NOMO-1 (cell line): Measurements from ENCODE around the gene GGT1.
"Not testable (repeated sequence)": the region's sequence is repeated elsewhere in the genome, so short reads cannot be mapped to it uniquely, and the experiment has no call there.

Source experiments
- DNase-seq, 2 experiments: peaks; one replicate each; lab custom pipeline; 2025; ENCODE audit not compliant: unreplicated experiment in 2 of 2; lab: John Stamatoyannopoulos, UW

The GGT1 gene

DNA sequence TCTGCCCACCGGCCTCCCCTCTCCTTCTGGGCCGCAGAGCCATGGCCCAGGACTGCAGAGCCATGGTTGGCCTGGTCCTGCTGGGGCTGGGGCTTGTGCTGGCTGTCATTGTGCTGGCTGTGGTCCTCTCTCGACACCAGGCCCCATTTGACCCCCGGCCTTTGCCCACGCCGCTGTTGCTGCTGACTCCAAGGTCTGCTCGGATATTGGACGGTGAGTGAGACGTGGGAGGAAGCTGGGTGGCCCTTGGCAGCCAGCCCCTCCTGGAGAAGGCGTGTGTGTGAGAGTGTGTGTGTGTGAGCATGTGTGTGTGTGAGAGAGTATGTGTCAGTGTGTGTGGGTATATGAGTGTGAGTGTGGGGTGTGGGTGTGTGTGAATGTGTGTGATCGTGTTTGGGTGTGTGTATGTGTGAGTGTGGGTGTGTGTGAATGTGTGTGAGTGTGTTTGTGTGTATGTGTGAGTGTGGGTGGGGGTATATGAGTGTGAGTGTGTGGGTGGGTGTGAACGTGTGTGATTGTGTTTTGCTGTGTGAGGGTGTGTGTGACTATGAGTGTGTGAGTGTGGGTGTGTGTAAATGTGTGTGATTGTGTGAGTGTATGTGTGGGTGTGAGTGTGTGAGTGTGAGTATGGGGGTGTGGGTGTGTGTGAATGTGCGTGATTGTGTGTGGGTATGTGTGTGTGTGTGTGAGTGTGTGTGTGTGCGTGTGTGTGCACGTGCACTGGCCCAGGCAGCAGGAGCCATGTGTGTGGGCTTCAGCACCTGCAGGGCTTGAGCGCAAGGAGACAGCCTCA is 30.4 kb downstream of the GGT1 start:
- not testable (repeated sequence) for DNase-seq

DNA sequence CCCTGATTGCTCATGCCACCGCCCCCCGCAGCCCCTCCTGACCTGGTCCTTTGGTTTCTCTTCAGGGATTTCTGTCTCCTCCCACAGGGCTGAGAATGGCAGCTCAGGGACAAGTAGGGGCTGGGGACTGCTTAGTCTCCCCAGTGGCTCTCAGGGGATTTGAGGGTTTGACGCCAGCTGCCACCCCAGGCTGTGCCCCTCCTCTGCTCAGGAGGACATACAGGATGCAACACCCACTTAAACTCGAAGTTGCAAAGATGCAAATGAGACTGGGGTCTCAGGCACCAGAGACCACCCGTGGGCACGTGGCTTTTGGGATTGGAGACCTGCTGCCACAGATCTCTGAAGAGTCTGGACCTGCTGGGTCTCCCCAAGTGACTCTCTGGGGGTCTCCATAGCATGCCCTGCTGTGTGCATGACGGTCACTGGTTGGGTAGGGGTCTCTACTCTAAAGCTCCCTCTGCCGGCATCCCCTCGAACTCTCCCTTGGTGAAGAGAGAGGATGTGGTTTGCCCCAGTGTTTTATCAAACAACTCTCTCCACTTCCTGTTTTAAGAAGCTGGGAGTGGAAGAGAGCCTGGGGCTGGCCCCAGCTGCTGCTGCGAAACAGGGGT is 31.9 kb downstream of the GGT1 start:
- not testable (repeated sequence) for DNase-seq

DNA sequence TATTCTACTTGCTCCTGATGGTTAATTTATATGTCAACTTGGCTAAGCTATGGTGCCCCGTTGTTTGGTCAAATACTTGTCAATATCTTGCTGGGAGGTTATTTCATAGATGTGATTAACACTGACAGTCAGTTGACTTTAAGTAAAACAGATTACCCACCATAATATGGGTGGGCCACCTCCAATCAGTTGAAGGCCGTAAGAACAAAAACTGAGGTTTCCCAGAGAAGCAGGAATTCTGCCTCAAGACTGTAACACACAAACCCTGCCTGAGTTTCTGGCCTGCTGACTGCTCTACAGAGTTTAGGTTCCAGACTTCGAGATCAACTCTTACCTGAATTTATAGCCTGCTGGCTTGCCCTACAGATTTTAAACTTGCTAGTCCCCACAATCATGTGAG is 33.5 kb downstream of the GGT1 start:
- not testable (repeated sequence) for DNase-seq

- DNase-seq, result not testable (repeated sequence)
Observed at GRCh38 chr22:24642307-24642706, 39.3 kb downstream of the GGT1 start.

GRCh38 chr22:24644409-24644808 is 41.4 kb downstream of the GGT1 start:
- DNase-seq, result not testable (repeated sequence)

DNA sequence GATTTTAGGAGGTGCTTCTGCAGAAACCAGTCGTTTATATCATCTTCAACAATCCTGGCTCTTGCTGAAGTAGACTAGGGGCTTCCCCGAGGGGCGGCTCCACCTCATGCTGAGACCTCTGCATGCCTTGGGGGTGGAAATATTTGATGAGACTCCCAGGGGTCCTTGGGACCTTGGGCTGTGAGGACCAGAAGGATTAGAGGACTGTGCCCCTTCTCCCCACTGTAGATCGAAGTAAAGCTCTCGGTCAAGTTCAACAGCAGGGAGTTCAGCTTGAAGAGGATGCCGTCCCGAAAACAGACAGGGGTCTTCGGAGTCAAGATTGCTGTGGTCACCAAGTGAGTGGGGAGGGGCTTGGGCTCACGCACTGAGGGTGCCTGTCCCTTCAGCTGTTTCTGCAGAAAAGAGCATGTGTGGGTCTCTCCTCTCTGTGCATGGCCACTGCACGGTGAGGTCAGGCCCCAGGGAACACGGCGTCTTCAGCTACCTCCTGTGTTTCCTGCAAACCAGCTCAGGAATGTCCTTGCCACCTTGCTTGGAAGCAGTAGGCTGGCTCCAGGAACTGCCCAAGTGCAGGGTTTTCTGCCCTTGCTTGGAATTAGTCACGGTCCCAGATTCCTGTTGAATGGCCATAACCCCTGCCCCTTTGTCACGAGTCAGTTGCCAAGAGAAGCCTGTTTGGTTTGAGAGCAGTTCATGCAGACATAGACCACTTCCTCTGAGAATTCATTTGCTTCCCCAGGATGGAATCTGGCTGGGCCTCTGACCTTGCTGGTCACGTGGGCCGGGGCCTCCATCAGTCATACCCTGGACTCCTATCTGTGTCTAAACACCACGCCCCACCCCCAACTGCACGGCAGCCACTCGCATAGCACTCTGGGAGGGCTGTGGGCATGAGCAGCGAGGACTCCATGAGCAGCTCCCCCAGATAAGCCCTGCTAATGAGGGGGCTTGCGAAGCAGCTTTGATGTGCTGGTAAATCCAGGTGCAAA is 42.7 kb downstream of the GGT1 start:
- DNase-seq, result not testable (repeated sequence)

- DNase-seq, result not testable (repeated sequence)
Observed at GRCh38 chr22:24646756-24647155, 43.8 kb downstream of the GGT1 start.

DNA sequence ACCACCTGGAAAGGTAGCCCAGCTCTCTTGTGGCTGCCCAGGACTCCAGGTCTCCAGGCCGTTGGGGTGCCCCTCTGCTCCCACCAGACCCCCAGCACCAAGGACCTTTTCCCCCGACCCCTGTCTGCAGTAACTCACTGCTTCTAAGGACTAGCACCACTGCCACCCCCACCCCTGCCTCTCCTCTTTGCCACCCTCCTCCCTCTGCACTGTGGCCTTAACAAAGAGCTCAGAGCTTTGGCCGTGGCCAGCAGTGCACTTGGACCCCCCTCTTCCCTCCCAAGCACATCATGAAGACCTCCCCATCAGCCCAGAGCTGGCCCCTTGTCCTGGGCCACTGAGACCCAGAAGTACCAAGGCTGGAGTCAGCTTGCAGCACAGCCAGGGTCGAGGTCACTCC is 46.4 kb downstream of the GGT1 start:
- DNase-seq, result not testable (repeated sequence)

GRCh38 chr22:24650884-24651283 is 47.9 kb downstream of the GGT1 start:
- DNase-seq, result not testable (repeated sequence)

- not testable (repeated sequence) for DNase-seq
Observed at GRCh38 chr22:24665395-24665794, 62.4 kb downstream of the GGT1 start.

DNA sequence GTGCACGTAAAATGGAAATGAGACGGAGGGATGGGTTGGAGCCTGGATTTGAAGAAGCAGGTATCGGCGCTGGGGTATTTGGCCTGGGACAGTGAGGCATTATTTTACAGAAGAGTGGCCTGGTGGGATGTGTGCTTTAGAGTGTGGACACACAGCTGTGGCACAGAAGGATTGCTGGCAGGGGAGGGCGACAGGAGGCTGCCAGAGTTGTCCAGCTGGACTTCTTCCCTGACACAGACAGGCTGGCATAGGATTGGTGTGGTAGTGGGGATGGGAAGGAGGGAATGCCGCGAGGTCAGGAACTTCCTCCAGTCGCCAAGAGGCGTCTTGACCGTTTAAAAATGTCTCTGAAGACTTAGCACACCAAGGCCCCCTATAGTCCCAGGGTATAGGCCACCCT is 64.9 kb downstream of the GGT1 start:
- DNase-seq, result not testable (repeated sequence)

- DNase-seq, result not testable (repeated sequence)
Observed at GRCh38 chr22:24672532-24672931, 69.5 kb downstream of the GGT1 start.
